ENCODE data around the gene COX14.

Gene COX14

DNA sequence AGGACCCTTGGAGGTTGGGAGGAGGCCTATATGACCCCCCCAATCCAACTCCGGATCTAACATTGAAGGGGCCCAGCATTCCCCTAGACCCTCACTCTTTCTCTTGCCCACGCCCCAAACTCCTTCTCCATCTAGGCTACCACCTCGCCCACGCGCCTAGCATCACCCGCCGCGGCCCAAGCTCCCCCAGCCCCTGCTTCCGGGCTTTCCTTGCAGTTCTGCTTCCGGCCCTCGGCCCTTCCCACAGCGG is 54.7 kb downstream of the COX14 start:
- DNase-seq = no peak

DNA sequence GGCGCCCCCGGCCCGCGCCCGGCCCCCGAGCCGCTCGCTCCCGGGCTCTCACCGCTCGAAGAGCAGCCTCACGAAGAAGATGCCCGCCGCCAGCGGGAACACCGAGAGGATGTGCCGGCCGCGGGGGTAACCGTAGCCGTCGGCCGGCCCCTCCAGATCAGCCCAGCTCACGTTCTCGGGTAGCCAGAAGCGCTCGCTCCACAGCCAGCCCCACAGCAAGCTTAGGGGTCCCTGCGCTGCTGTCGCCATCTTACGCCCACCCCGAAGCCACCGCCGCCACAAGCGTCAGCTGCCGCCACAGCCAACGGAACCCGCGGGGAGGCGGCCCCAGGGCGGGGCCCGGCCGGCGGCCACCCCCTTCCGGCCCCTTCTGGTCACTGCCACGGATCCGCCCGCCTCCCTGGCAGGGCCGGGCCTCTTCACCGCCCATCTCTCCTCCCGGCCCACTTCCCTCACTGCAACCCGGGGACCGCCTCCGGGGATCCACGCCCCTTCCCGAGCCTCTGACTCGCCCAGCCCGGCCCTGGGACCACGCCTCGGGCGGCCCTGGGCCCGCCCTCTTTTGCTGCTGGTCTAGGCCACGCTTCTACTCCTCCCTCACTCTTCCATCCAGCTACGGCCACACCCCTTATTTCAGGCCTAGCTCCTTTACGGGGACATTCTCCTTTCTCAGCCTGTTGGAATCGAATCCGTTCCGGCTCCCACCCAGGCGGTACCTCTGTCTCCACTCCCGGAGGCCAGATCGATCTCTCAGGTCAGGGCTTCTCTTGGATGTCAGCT is 55.2 kb downstream of the COX14 start, which contains the start of gene CERS5:
Gene CERS5 (minus strand): TSS at position 321 of the 780 bp plus-strand sequence. CDS start 72 bp downstream, at position 249.
- DNase-seq = peak; percentile 99

All from retina (tissue), 1 donor.